Medulla oblongata (tissue), 1 donor: ENCODE results near the gene SHROOM3.

ENCODE experiments used
- DNase-seq: peaks from one replicate; pipeline ENCODE4 v3.0.0-alpha.2; 2015; ENCODE audit errors: extremely low spot score

The SHROOM3 gene

GRCh38 chr4:76540486-76540885 lies 105.5 kb downstream of the SHROOM3 start:
- no peak for DNase-seq

GRCh38 chr4:76543378-76543777 lies 108.3 kb downstream of the SHROOM3 start:
- DNase-seq, result no peak

GRCh38 chr4:76544725-76545124 lies 109.7 kb downstream of the SHROOM3 start:
- DNase-seq, result no peak

GRCh38 chr4:76545226-76545884 lies 110.3 kb downstream of the SHROOM3 start:
- no peak for DNase-seq

- no peak for DNase-seq
Observed at GRCh38 chr4:76546327-76546726, 111.3 kb downstream of the SHROOM3 start.

GRCh38 chr4:76546759-76547742 lies 112.0 kb downstream of the SHROOM3 start:
- DNase-seq, result no peak

- DNase-seq, result no peak
Observed at GRCh38 chr4:76548704-76549103, 113.7 kb downstream of the SHROOM3 start.

- no peak for DNase-seq
Observed at GRCh38 chr4:76549765-76550164, 114.7 kb downstream of the SHROOM3 start.

GRCh38 chr4:76550966-76551780 lies 116.1 kb downstream of the SHROOM3 start:
- no peak for DNase-seq

GRCh38 chr4:76554630-76555029 lies 119.6 kb downstream of the SHROOM3 start:
- DNase-seq, result no peak

- DNase-seq, result no peak
Observed at GRCh38 chr4:76556452-76556851, 121.4 kb downstream of the SHROOM3 start.

- DNase-seq, result no peak
Observed at GRCh38 chr4:76558396-76559235, 123.6 kb downstream of the SHROOM3 start.

- no peak for DNase-seq
Observed at GRCh38 chr4:76559236-76560071, 124.4 kb downstream of the SHROOM3 start.

GRCh38 chr4:76562161-76562560 lies 127.1 kb downstream of the SHROOM3 start:
- DNase-seq, result no peak

GRCh38 chr4:76562836-76563453 lies 127.9 kb downstream of the SHROOM3 start:
- no peak for DNase-seq

- no peak for DNase-seq
Observed at GRCh38 chr4:76563454-76564122, 128.6 kb downstream of the SHROOM3 start.

- DNase-seq, result no peak
Observed at GRCh38 chr4:76564123-76564915, 129.3 kb downstream of the SHROOM3 start.

- DNase-seq, result no peak
Observed at GRCh38 chr4:76568262-76568661, 133.2 kb downstream of the SHROOM3 start.
